ENCODE measurements around the gene NDRG4. TPM values are rescaled to one million over a fixed set of nuclear protein-coding genes. Genes with fewer than 3 reads are reported as not detected.

Gene NDRG4
- total and polyA plus RNA-seq, 9 donors: 1.6 to 10.5 (median 3.7) TPM

DNA sequence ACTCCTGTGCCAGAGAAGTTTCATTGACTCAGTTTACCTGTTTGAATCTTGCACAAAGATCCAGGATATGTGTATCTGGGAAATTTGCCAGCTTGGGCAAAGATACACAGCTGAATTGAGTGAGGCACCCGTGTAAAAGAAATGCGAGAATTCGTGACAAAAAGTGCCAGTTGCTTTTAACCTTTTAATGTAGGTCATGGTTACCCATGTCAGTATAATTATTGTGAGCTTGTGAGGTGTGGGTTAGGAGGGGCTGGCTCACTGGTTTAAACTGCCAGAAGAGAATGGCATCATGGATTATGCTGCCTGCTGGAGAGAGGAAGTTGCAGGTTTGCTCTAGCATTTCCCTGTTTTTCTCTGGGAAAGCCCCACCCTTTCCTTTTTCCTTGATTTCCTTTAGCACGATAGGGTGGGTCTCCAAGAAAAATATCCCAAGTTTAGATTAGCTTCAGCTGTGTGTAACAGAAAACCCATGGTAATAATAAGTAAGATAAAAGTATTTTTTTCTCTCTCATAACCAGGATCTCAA is 24.8 kb upstream of the NDRG4 start:
- no peak for TF ChIP-seq EP300 (IDR thresholded peaks at IDR 0.05)
- no peak for TF ChIP-seq POLR2A (IDR thresholded peaks at IDR 0.05)
- no peak for TF ChIP-seq CTCF (IDR thresholded peaks at IDR 0.05)
- no peak overlapping the region for H3K4me3 ChIP-seq
- no peaks in the 10 kb centered on the region for H3K27me3 ChIP-seq
- no peak overlapping the region for H3K27ac ChIP-seq
- H3K4me1 ChIP-seq (ENCODE audit: insufficient read depth): no peaks in the 10 kb centered on the region
- WGBS, 3 donors: 54 to 58% (median 57%) methylated on average over 4 of the region's 4 CpGs
- no peaks in the 10 kb centered on the region for H3K36me3 ChIP-seq
- H3K9me3 ChIP-seq: no peaks in the 10 kb centered on the region
- no peak for DNase-seq
- intact Hi-C loops (cut with DNase I): loop anchor here in 1 of 4 donors (10.0 kb wide), 1 partner anchor 420 kb away; no protein-coding TSS in a partner anchor

DNA sequence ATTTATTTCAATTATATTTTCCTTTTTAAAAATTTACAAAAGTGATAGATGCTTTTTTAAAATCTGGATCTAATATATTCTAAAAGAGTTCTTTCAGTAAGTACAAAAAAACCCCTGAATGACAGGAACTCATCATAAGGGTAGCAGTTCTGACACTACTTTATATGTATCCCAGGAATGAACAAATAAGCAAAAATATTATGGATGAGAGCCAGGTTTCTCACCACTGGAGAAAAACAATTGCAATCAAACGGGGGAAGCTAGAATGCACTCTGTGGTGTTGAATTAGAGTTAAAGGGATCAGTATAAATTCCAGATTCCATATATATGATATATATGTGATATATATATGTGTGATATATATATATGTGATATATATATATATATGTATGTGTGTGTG is 23.2 kb upstream of the NDRG4 start:
- Histone ChIP-seq H3K27ac (no peak overlapping the region), H3K4me1 (ENCODE audit: insufficient read depth) (no peaks in the 10 kb centered on the region), H3K4me3 (no peak overlapping the region), H3K36me3 (no peaks in the 10 kb centered on the region), H3K27me3 (no peaks in the 10 kb centered on the region), H3K9me3 (no peaks in the 10 kb centered on the region)
- no peak for TF ChIP-seq EP300 (IDR thresholded peaks at IDR 0.05)
- TF ChIP-seq POLR2A (IDR thresholded peaks at IDR 0.05): no peak
- TF ChIP-seq CTCF (IDR thresholded peaks at IDR 0.05): no peak
- intact Hi-C loops (cut with DNase I): loop anchor here in 1 of 4 donors (10.0 kb wide), 1 partner anchor 422 kb away; no protein-coding TSS in a partner anchor
- DNase-seq: no peak
- WGBS, 3 donors: 10 to 22% (median 10%) methylated on average over 1 of the region's 1 CpG

- H3K9me3 ChIP-seq: no peaks in the 10 kb centered on the region
- no peaks in the 10 kb centered on the region for H3K36me3 ChIP-seq
- no peak overlapping the region for H3K4me3 ChIP-seq
- H3K27ac ChIP-seq: no peak overlapping the region
- intact Hi-C loops (cut with DNase I): loop anchor here in 1 of 4 donors (10.0 kb wide), 1 partner anchor 424 kb away; no protein-coding TSS in a partner anchor
- TF ChIP-seq POLR2A (IDR thresholded peaks at IDR 0.05): no peak
- TF ChIP-seq CTCF (IDR thresholded peaks at IDR 0.05): no peak
- no peak for TF ChIP-seq EP300 (IDR thresholded peaks at IDR 0.05)
- H3K4me1 ChIP-seq (ENCODE audit: insufficient read depth): no peaks in the 10 kb centered on the region
- 89 to 92% (median 92%) methylated on average over 2 of the region's 2 CpGs for WGBS, 3 donors
- no peak for DNase-seq
- H3K27me3 ChIP-seq: no peaks in the 10 kb centered on the region
These were observed 21.5 kb upstream of the NDRG4 start for GRCh38 chr16:58478427-58478826.

DNA sequence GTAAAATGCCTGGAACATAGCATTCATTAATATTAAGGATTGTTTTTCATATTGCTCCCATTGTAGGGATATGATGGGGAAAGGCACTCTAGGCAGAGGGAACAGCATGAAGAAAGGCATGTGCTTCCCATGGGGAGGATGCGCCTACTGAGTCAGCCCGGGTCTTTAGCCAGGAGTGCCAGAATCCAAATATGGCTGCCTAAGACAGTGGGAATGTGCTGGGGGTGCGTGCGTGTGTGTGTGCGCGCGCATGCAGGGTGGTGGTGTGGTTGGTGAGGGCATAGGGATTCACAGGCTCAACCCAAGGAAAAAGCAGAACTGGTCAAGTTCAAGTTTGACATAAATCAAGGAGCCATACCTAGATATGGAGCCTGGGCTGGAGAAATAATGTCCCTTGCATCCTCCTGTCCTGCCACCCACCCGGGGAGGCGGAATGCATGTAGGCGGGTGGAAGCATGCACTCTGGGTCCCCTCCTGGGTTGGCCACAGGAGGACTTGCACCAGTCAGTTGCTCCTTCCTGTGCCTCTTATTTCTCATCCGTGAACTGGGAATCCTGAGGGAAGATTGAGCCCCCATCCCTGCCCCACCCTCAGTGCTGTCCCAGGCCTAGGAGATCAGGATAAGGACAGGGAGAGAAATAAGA is 18.6 kb upstream of the NDRG4 start:
- TF ChIP-seq CTCF (IDR thresholded peaks at IDR 0.05) (no peak), POLR2A (IDR thresholded peaks at IDR 0.05) (no peak), EP300 (IDR thresholded peaks at IDR 0.05) (no peak)
- no peak overlapping the region for H3K4me3 ChIP-seq
- no peaks in the 10 kb centered on the region for H3K36me3 ChIP-seq
- intact Hi-C loops (cut with DNase I): no loop called here
- no peaks in the 10 kb centered on the region for H3K9me3 ChIP-seq
- H3K27me3 ChIP-seq: no peaks in the 10 kb centered on the region
- H3K27ac ChIP-seq: no peak overlapping the region
- no peak for DNase-seq
- WGBS, 3 donors: 90 to 93% (median 91%) methylated on average over 11 of the region's 11 CpGs
- no peaks in the 10 kb centered on the region for H3K4me1 ChIP-seq (ENCODE audit: insufficient read depth)

Measured in ovary (tissue), 9 donors.